Adipocyte (in vitro differentiated cells): ENCODE measurements around the gene LLGL1.

Experiments used
- DNase-seq: peaks from one replicate; pipeline ENCODE4 v3.0.0-alpha.2; 2015; ENCODE audit warnings: low read depth
- H3K27me3 ChIP-seq: replicated peaks from 2 replicates; pipeline ENCODE4 v1.7.0; 2013; ENCODE audit warnings: mild to moderate bottlenecking, low read length, moderate library complexity; ENCODE audit not compliant: control insufficient read depth, insufficient read depth
- H3K36me3 ChIP-seq: 2 replicates; pipeline ENCODE4 v1.7.0; 2013; ENCODE audit warnings: low read length, mild to moderate bottlenecking, moderate library complexity; ENCODE audit not compliant: control insufficient read depth, insufficient read depth, severe bottlenecking
- H3K4me1 ChIP-seq: 2 replicates; pipeline ENCODE4 v1.7.0; 2013; ENCODE audit warnings: mild to moderate bottlenecking, low read length, moderate library complexity; ENCODE audit not compliant: control insufficient read depth, insufficient read depth
- H3K4me3 ChIP-seq: 2 replicates; pipeline ENCODE4 v1.7.0; 2013; ENCODE audit warnings: mild to moderate bottlenecking, low read length, moderate library complexity
- H3K9ac ChIP-seq: 2 replicates; pipeline ENCODE4 v1.7.0; 2013; ENCODE audit warnings: mild to moderate bottlenecking, low read length, moderate library complexity
- H3K9me3 ChIP-seq: 2 replicates; pipeline ENCODE4 v1.7.0; 2013; ENCODE audit warnings: mild to moderate bottlenecking, low read length, moderate library complexity; ENCODE audit not compliant: control insufficient read depth

The LLGL1 gene

DNA sequence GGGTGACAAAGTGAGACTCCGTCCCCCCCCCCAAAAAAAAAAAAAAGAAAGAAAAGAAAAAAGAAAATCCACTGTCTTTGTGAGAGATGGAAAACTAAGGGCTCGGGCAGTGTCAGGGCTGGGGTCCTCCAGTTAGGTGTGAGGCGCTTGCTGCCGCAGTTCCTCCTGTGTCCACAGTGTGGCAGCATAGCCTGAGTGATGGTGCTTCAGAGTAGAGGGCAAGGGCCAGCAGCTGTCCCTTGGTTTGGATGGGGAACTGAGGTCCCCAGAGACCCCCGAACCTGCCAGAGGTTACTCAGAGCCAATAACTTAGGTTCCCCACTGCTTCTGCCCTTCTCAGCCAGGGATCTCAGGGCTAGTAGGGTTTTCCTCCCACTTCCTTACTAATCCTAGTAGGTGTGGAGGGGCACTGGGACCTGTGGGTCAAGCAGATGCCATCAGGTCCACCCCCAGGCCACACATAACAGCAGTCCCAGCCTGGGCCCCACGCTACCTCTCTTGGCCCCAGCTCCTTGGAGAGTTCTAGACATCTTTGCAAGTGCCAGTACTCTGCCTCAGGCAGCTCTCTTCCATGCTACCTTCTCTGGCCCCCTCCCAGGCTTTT lies 7.9 kb upstream of the LLGL1 start:
- H3K4me3 ChIP-seq: no peak overlapping the region
- H3K9me3 ChIP-seq: no peaks in the 10 kb centered on the region
- H3K9ac ChIP-seq: no peak overlapping the region
- no peaks in the 10 kb centered on the region for H3K36me3 ChIP-seq
- no peaks in the 10 kb centered on the region for H3K27me3 ChIP-seq
- H3K4me1 ChIP-seq: peaks cover 29% of the 10 kb centered on the region
- DNase-seq: peak; percentile 83

DNA sequence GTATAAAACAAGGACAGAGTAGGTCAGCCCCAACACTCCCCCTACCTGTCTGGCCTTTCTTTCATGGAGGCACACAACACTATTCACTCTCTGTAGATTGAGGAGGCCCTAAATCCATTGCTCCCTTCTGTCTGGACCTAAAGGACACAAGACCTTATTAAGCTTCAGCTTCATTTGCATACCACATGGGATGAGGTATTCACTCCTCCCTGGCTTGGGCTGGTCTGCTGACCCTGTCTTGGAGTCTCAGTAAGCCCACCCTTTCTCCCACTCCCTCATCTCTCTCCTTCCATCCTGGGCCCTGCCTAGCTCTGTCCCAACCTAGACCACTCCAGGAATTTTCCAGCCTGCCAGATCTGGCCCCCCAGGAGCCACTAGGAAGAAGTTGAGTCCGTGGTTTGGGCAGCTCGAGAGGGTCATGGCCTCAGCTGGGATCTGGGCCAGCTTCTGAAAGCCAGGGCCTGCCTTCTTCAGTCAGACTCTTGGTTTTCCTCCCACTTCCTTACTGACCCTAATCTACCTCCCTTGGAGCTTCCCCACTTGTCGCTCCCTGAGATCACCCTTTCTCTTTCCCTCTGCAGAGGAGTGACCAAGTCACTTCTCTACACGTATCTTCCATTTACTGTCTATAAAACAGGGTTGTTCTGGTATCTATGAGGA lies 6.5 kb upstream of the LLGL1 start:
- Histone ChIP-seq H3K36me3 (no peaks in the 10 kb centered on the region), H3K9ac (peak overlapping the region; percentile 47), H3K9me3 (no peaks in the 10 kb centered on the region), H3K4me1 (peaks cover 29% of the 10 kb centered on the region), H3K27me3 (no peaks in the 10 kb centered on the region), H3K4me3 (no peak overlapping the region)
- DNase-seq: peak; percentile 71

DNA sequence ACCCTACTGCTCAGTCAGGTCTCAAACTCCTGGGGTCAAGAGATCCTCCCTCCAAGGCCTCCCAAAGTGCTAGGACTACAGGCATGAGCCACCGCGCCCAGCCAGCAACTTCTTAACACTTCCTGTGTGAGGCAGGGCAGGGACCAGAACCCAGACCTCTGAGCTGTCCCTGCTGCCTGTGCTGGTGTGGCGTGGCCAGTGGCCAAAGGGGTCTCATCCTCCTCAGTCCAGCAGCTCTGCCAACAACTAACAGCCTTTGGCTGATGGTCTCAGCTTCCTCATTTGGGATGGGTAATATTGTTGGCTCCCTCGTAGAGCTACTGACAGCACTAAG lies 1.4 kb upstream of the LLGL1 start:
- no peaks in the 10 kb centered on the region for H3K9me3 ChIP-seq
- DNase-seq: no peak
- no peaks in the 10 kb centered on the region for H3K36me3 ChIP-seq
- H3K9ac ChIP-seq: peak overlapping the region; percentile 59
- H3K4me1 ChIP-seq: peaks cover 39% of the 10 kb centered on the region
- no peak overlapping the region for H3K4me3 ChIP-seq
- H3K27me3 ChIP-seq: no peaks in the 10 kb centered on the region

DNA sequence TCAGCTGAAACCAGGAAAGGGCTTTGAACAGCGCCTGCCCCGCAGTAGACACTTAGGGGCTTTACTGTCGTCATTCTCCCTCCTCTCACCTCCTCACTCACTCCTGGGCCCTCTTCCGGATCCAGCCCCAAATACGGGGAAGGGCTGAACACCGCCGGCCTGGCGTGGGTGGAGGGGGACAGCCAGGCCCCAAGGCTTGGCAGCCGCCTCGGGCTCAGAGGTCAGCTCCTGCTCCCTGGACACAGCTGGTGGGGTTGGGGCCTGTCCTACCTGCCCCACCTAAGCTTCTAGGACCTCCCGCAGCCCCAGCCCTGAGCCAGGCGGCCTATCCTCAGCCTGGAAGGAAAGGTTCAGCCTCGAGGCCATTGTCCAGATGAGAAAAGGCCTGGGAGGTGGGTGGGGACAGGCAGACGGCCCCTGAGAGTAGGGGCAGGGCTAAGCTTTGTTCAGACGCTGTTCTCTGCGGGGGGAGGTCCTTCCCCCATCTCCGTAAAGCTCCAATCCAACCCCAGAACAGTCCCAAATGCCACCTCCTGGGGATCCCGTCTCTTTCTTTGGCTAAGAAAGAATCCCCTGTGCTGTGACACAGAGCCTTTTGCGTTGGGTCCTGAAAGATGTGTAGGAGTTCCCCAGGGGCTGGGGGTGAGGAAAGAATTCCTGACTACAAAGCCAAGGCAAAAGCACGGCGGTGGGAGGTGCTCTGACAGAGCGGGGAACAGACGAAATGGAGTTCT lies 881 bp upstream of the LLGL1 start:
- Histone ChIP-seq H3K9me3 (no peaks in the 10 kb centered on the region), H3K9ac (peak overlapping the region; percentile 59)
- peak; percentile 32 for DNase-seq

DNA sequence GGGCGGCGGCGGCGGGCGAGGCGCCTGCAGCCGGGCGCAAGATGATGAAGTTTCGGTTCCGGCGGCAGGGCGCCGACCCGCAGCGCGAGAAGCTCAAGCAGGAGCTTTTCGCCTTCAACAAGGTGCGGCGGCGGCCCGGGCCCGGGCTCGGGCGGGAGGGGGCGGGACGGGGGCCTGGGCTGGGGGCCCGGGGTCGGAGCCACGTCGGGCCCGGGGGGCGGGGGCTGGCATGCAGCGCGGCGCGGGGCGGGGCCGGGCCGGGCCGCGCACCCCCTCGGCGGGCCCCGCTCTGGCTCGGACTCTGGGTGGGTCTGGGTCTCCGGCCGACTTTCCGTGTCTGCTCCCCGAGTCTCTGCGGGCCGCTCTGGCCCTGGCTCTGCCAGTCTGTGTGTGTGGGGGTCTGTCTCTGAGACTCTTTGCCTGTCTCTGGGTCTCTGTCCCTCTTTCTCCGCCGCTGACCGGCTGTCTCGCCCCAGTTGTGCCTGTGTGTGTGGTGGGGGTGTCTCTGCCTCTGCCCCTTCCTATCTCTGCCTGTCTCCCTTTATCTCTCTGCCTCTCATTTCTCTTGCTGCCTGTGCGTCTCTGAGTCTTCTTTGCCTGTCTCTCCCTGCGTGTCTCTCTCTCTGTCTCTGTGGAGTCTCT lies 328 bp downstream of the LLGL1 start:
- Histone ChIP-seq H3K36me3 (no peaks in the 10 kb centered on the region), H3K9ac (peak overlapping the region; percentile 97), H3K4me3 (peak overlapping the region; percentile 98), H3K4me1 (peaks cover 29% of the 10 kb centered on the region), H3K27me3 (no peaks in the 10 kb centered on the region), H3K9me3 (no peaks in the 10 kb centered on the region)
- peak; percentile 74 for DNase-seq

More for the DNA sequence above, 881 bp upstream of the LLGL1 start:
- H3K4me3 ChIP-seq: peak overlapping the region; percentile 68
- no peaks in the 10 kb centered on the region for H3K36me3 ChIP-seq
- no peaks in the 10 kb centered on the region for H3K27me3 ChIP-seq
- peaks cover 35% of the 10 kb centered on the region for H3K4me1 ChIP-seq

DNA sequence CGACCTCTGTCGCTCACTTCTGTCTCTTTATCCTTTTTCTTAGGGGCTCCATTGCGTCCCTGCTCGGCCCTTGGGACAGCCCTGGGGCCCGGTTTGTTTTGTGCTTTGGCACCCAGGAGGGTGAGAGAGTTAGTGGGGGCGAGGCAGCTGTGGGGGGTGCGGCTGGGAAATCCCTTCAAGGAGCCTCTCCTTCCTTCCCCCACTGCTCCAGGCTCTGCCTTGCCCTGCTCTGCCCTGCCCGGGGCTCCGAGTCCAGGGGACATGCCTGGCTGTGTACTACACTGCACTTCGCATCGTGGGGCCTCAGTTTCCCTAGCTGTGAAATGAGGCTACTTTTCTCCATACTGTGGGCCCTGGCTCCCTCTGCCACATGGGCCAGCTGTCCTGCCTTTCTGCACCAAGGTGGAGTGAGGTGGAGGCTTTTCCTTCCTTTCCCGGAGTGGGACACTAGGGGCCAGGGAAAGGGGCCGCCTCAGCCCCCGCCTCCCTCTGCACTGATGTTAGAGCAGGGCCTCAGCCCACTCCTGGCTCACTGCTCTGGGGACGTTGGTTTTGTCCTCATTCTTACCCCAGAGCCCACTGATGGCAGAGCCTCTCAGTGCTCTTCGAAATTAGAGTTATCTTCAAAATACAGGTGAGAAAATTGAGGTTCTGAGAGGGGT lies 980 bp downstream of the LLGL1 start:
- no peaks in the 10 kb centered on the region for H3K9me3 ChIP-seq
- H3K27me3 ChIP-seq: no peaks in the 10 kb centered on the region
- no peaks in the 10 kb centered on the region for H3K36me3 ChIP-seq
- H3K4me3 ChIP-seq: peak overlapping the region; percentile 98
- peaks cover 23% of the 10 kb centered on the region for H3K4me1 ChIP-seq
- H3K9ac ChIP-seq: peak overlapping the region; percentile 97
- peak; percentile 46 for DNase-seq

DNA sequence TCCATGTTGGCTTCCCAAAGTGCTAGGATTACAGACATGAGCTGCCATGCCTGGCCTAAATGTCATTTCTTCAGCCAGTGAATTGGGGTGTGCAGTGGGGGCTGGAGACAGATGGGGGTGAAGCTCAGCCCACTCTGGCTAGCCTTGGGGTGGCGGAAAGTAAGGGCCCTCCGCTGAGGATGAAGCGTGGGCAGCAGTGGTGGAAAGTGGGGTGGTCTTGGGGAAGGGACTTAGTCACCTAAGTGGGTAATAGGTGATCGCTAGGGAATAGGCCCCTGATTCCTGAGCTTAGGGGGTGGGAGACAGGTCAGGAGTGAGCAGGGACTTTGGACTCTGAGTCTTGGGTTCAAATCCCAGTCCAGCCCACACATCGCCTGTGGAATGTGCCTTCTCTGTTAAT lies 2.2 kb downstream of the LLGL1 start:
- no peak overlapping the region for H3K4me3 ChIP-seq
- H3K4me1 ChIP-seq: peaks cover 19% of the 10 kb centered on the region

DNA sequence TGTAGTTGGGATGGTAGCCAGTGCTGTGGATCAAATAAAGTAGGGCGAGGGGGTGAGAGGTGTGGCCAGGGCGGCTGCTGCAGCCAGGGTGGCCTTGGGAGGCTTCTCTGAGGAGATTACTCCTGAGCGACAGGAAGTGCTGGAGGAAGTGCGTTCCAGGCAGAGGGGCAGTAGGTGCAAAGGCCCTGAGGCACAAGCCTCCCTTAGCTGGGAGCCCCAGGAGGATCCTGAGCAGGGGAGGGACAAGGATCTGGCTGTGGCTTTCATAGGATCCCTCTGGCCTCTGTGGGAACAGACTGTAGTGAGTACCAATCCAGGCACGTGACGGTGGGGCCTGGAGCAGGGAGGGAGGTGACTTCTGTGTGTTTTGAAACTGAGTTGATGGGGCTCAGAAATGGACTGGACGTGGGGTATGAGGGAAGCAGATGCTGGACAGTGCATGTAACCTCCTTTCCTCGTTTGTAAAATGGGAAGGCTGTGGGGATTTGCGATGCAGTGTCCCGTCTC lies 2.8 kb downstream of the LLGL1 start:
- Histone ChIP-seq H3K4me1 (peaks cover 19% of the 10 kb centered on the region), H3K36me3 (peaks cover 6% of the 10 kb centered on the region), H3K4me3 (no peak overlapping the region), H3K27me3 (no peaks in the 10 kb centered on the region), H3K9me3 (no peaks in the 10 kb centered on the region), H3K9ac (peak overlapping the region; percentile 39)
- DNase-seq: no peak

More for the DNA sequence above, 2.2 kb downstream of the LLGL1 start:
- Histone ChIP-seq H3K27me3 (no peaks in the 10 kb centered on the region), H3K9ac (no peak overlapping the region), H3K9me3 (no peaks in the 10 kb centered on the region), H3K36me3 (peaks cover 4% of the 10 kb centered on the region)
- no peak for DNase-seq

DNA sequence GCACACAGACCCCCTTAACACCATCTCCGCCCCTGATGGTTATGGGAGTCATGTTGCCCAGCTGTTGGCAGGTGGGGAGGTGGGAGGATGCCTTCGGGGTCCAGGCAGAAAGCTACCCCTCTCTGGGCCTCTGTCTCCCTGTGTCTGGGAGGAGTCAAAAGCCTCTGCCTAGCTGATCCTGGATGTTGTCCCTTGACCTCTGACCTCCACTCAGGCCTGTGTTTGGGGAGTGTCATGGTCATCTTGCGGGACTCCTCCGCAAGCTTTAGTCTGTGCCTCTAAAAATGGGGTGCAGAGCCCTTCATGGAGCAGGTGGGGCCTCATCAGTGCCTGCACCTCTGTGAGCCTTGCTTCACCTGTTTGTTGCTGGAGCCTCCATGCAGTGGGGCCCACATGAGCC lies 3.8 kb downstream of the LLGL1 start:
- no peaks in the 10 kb centered on the region for H3K9me3 ChIP-seq
- H3K9ac ChIP-seq: no peak overlapping the region
- H3K4me3 ChIP-seq: no peak overlapping the region
- no peak for DNase-seq
- H3K27me3 ChIP-seq: no peaks in the 10 kb centered on the region
- peaks cover 16% of the 10 kb centered on the region for H3K4me1 ChIP-seq
- peaks cover 12% of the 10 kb centered on the region for H3K36me3 ChIP-seq

DNA sequence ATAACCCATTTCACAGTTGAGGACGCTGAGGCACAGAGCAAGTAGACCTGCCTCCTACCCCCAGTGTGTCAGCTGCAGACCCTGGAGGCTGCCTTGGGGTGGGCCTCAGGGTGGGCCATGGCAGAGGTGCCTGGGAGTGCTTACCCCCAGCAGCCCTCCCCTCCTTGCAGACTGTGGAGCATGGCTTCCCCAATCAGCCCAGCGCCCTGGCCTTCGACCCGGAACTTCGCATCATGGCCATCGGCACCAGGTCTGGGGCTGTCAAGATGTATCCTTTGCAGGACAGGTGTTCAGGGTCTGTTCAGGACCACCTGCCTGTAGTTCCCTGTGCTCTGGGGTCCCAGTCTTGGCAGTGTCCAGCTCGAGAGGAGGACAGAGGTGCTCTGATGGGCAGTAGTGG lies 4.3 kb downstream of the LLGL1 start:
- Histone ChIP-seq H3K27me3 (no peaks in the 10 kb centered on the region), H3K9me3 (no peaks in the 10 kb centered on the region), H3K9ac (no peak overlapping the region), H3K4me3 (no peak overlapping the region), H3K36me3 (peaks cover 18% of the 10 kb centered on the region), H3K4me1 (peaks cover 10% of the 10 kb centered on the region)
- no peak for DNase-seq
